GM18873 (cell line): ENCODE measurements around the gene KIAA1217.
"Not testable (repeated sequence)": the region's sequence is repeated elsewhere in the genome, so short reads cannot be mapped to it uniquely, and the experiment has no call there.

Experiments used
- ATAC-seq: cut with Tn5 transposase; IDR thresholded peaks from one replicate; pipeline ENCODE4 v1.9.1; 2021; ENCODE audit warnings: mild to moderate bottlenecking, moderate library complexity, moderate number of reproducible peaks; ENCODE audit not compliant: unreplicated experiment, low FRiP score

Gene KIAA1217

DNA sequence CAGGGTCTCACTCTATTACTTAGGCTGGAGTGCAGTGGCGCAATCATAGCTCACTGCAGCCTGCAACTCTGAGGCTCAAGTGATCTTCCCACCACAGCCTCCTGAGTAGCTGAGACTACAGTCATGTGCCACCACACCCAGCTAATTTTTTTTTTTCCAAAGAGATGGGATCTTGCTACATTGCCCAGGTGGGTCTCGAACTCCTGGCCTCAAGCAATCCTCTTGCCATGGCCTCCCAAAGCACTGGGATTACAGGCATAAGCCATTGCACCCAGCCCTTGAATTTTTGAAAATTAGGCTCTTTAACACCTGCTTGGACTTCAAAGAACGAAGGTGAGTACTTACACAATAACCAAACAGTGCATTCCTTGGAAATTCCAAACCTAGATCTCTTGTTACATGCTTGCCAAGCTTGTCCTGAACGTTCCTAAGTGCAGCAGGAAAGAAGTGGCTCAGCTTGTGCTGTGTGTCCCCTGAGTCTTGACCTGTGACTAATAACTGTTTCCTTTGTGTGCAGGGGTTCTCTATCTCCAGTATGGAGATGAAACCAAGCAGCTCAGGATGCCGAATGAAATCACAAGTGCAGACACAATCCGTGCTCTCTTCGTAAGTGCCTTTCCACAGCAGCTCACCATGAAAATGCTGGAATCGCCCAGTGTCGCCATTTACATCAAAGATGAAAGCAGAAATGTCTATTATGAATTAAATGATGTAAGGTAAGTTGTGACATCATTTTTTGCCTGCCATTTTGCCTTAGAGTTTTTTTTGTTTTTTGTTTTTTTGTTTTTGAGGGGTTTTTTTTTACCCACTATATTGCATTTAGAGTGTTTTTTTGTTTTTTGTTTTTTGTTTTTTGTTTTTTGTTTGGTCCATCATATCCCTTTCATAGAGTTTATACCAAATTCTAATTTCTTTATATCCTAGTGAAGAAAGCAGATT is 223.8 kb downstream of the KIAA1217 start:
- peak; percentile 89 for ATAC-seq

DNA sequence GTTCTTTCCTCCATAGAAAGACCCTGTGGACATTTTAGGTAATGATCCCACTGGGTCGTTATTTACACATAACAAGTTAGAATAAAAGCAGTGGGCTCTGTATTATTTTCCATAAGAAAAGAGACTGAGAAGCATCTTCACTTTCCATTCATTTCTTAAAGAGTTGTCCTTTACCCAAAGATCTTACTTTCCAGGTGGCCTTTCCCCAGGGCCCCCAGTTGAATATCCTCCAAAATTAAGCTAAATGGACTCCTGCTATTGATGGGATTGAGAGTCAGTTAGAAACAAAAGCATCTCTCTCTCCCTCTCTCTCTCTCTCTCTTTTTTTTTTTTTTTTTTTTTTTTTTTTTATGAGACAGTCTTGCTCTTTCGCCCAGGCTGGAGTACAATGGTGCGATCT is 224.8 kb downstream of the KIAA1217 start:
- ATAC-seq: no peak

DNA sequence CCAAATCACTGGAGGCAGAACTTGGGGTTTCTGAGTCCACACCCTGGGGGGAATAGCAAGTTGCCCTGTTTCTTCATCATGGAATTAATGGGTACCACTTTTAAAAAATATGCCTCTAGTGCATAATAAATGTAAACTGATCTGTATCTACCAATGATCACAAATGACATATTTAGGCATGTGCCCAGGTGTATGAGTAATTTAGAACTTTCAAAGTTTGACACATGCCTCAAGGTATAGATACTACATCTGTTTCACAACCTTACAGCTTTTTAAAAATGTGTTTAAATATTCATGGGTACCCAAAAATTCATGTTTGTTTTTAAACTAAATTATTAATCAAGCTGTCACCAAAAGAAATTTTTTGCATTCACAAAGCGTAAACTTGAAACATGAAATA is 226.0 kb downstream of the KIAA1217 start:
- no peak for ATAC-seq

DNA sequence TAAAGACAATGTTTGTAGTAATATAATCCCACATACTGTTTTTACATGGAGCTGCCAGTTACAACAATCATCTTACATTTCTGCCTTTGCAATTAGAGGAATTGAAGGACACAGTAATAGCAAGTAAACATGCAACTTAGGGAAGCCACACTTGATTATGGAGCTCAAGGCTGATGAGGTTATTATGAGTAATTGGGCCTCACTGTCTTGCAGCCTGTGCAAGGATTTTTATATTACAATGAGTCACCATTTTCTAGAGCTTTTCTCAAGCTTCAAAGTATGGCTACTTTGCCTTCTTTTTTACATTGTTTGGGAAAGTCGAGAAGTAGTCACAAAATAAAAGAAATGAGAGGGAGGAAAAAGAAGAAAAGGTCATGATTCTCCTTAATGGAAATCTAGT is 226.4 kb downstream of the KIAA1217 start:
- ATAC-seq: no peak

DNA sequence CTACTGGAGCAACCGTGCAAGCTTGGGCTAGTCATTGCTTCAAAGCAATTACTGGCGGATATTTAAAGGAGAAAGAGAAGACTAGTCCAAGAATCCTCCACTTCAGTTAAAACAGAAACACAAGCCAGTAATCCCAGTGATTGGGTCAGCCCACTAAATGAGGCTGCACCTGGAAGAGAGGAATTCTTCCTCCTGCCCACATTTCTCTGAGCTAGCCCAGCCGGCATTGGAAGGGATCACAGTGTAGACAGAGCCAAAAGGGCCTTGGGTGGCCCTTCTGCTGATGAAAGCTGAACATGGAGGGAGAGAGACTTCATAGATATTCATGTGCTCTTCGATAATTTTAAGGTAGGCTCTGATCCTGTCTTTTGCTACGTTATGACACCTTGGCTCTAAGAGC is 228.4 kb downstream of the KIAA1217 start:
- ATAC-seq: no peak

DNA sequence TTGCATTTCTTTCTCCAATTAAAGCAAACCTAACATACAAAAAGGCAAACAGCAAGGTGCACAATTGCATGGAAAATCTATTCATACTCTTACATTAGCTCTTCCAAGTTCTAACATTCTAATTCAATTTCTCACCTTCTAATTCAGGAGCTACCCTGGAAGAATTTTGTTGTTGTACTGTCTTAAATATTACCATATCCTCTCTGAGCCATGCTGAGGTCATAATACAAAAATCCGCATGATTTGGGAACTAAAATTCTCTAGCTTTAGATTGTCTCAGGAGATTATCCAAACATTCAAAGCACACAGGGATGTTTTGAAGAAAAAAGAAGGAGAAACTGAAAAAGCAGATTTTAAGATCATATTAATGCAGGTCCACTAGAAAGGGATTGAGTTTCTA is 229.9 kb downstream of the KIAA1217 start:
- no peak for ATAC-seq

DNA sequence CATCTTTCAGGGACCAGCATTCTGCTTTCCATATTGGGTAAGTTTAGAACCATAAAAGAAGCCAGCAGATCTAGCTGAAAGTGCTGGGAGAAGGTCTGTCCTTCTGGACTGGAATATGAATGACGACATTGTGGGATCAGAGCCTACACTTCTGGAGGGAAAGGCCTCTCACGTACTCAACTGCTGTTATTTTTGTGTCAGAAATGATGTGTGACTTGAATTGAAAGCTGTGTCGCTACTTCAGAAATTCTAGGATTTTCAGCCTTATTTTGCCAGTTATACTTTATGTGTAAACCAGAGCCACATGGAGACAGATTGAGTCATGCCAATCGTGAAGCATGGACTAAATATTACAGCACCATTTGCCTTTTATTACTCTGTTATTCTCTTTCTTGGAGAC is 231.0 kb downstream of the KIAA1217 start:
- ATAC-seq: no peak

DNA sequence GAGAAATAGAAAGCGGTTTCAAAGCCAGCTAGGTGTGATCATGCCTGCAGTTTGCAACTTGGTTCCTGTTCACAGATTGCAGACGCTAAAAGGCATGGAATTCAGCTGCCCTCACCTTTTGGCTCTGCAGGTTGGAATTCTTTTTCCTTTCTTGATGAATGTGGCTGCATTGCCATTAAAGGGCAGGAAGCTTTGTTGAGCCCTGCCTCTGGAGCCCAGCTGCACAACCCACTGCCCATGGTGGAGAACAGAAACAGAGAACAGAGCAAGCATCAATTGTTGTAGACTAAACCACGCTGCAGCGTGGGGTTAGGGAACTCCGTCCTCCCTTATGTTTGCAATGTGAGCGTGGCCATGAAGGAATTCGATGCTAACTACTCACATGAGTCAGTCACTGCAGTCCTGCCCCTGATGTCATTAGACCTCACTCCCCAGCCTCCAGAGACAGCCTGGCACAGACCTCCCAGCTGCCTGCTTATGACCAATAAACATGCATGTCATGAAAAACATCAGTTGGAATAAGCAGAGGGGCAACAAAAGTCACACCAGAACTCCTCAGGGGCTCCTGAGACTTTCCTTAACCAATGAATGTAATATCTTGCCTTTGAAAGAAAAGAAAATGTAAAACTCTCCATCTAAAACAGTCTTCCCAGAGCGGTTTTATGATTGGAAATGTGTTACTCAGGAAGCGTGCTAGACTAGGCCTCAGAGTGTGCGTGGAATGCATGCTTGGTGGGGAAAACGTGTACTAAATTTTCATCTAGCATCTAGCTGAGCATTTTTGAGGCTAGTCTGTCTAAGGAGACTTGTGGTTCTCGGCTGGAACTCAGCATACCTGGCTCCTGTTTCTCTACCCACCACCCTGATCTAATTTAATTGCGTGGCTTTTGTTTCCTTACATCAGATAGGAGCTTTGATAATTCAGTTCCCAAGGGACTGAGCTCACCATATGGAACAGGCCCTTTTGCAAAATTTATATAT is 232.2 kb downstream of the KIAA1217 start:
- no peak for ATAC-seq

DNA sequence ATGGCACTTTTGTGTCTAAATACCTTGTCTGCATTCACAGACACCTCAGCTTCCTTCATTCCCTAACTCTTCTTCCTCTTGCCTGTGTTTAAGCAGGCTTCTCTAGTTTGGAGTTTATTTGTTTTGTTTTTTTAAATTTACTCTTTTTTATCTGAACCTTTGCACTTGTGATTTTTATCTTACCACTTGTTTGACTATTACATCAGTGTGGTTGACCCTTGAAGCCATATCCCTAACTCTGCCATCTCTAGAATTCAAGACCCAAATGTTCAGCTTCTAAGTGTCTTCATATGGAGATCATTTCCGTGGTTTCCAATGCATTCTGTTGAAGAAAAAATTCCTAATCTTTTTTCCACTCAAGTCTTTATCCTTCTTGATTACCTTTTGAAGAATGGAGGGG is 233.3 kb downstream of the KIAA1217 start:
- ATAC-seq: no peak

DNA sequence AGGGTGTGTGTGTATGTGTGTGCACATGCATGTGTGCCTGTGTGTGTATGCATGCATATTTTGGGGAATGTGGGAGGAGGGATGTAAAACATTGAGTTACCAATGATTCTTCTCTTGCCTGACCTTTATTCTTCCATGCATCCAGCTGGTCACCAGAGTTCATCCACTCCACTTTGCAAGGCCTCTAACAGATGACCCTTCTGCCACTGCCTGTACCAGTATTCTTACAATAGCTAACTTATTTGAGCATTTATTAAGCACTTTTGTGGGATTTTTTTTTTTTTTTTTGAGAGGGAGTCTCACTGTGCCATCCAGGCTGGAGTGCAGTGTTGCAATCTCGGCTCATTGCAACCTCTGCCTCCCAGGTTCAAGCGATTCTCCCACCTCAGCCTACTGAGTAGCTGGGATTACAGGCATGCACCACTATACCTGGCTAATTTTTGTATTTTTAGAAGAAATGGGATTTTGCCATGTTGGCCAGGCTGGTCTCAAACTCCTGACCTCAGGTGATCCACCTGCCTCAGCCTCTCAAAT is 233.8 kb downstream of the KIAA1217 start:
- not testable (repeated sequence) for ATAC-seq

DNA sequence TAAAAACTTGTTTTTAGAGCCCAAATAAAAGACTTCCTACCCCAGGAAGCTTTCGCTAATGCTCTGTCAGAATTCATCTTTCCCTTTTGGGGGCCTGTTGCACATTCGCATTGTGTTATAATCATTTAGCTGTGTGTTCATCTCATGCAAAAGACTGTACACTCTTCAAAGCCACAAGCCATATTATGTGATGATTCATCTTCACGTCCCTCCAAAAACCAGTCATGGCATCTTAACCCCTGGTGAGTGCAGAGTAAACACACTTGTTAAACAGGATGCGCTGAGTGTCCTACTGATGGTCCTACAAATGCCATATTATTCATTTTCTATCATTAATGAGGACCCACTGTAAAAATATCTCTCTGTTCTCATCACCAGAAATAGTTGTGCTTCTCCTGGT is 235.4 kb downstream of the KIAA1217 start:
- no peak for ATAC-seq

DNA sequence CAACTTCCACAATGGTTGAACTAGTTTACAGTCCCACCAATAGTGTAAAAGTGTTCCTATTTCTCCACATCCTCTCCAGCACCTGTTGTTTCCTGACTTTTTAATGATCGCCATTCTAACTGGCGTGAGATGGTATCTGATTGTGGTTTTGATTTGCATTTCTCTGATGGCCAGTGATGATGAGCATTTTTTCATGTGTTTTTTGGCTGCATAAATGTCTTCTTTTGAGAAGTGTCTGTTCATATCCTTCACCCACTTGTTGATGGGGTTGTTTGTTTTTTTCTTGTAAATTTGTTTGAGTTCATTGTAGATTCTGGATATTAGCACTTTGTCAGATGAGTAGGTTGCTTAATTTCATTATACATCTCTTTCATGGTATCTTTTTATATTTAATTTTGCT is 237.0 kb downstream of the KIAA1217 start:
- ATAC-seq: not testable (repeated sequence)

DNA sequence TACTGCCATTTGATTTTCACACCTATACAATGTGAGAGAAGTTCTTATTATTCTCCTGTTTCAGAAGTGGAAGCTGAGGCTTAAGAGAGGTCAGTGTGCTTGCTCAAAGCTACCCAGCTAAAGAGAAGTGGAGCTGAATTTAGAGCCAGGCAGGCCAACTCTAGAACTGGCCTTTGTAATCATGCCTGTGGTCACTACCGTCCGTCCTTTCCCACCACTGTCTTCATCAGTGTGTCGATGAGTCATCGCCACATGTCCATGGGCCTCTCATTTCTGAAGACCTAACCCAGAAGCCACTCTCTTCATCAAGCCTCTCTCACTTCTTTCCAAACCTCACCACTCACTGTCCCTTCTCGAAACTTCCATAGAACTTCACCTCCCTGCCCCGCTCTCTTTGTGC is 237.8 kb downstream of the KIAA1217 start:
- no peak for ATAC-seq

DNA sequence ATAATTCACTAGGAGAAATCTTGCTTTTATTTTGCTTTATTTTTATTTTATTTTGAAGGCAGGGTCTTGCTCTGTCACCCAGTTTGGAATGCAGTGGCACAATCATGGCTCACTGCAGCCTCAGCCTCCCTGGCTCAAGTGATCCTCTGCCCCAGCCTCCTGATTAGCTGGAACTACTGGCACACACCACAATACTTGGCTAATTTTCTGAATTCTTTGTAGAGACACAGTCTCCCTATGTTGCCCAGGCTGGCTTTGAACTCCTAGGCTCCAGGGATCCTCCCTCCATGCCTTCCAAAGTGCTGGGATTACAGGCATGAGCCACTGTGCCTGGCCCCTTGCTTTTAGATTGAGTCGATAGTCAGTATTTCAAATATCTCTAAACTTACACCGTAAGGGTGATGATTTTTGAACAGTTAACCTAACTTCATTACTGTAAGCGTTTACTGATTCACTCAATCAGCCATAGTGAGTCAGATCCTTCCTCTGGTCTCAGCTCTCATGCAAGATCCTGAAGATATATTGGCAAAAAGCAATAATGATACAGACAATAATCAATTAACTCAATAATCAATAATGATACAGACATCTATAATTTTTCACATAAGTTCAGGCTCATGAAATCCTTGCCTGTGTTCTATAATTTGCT is 239.5 kb downstream of the KIAA1217 start:
- no peak for ATAC-seq

DNA sequence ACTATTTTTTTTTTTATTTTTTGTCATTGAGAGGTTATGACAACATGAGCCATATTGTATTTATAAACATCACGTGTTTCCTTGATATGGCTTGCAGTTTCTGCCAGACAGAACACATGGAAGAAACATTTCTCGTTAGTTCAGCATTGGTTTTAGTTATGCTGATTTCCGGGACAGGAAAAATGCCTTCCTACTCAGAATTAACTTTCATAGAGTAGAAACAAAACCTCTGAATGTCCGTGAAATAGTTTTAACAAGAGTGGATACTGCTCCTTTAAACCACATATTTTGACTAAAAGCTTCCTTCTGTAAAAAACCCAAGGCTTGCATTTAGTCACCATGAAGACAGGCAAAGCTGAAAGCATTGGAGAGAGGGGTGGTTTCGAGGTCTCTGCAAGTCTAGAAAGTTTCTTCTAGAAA is 240.4 kb downstream of the KIAA1217 start:
- peak; percentile 92 for ATAC-seq

DNA sequence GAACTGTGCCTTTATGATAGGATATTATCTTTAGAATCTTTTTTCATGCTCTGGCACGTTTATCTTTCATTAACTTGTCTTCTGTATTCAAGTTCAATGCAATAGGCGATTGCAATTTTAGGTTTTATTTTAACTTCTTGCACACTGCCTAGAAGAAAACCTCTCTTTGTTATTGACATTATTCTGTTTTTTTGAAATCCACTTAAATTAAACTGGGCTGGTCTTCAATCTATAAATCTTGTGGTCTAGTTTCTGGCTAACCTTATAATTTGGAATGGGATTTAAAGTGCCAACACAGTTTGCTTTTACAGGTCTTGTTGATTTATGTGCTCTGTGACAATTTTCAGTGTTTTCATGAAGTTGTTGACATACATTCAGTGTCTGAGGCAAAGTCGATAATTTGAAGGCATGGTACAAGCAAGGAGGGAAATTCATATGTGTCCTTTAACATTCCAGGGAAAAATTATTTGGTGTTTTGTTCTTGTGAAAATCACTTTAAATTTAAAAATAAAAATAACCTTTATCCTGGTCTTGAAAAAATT is 240.9 kb downstream of the KIAA1217 start:
- no peak for ATAC-seq

DNA sequence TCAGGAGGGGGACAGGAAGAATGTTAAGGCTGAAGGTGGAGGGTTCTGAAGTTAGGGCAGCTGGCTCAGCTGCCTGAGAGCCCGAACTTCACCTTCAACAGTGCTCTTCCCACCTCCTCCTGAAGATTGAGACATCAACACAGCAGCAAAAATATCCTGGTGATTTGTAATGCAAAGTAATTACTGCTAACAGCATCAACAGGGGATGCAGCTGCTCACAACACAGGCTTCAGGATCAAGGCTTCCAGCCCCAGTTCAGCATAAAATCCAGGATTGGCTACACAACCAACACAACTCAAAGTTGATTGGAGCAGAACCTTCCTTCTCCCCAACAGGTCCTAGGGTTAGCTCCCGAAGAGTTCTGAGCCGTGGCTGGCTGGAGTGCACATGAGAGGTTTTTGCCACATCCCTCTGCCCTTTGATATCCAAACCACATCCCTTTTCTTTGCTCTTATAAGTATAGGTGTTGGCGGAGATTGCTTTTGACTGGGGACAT is 242.4 kb downstream of the KIAA1217 start:
- no peak for ATAC-seq

DNA sequence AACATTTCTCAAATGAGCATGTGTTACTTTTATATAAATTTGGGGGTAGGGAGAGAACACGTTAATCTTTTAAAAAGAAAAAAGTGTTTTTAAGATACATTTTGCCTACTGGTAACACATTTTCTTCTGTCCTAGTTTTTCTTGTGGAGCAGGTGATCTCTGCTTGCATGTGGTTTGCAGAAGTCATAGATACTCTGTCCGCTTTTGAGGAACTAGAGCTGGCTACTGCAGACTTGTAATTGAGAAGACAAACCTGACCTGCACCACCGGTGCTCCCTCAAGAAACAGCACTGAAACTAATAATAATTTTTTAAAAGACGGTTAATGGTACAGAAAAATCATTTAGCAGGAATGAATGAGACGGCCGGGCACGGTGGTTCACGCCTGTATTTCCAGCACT is 243.1 kb downstream of the KIAA1217 start:
- ATAC-seq: no peak

DNA sequence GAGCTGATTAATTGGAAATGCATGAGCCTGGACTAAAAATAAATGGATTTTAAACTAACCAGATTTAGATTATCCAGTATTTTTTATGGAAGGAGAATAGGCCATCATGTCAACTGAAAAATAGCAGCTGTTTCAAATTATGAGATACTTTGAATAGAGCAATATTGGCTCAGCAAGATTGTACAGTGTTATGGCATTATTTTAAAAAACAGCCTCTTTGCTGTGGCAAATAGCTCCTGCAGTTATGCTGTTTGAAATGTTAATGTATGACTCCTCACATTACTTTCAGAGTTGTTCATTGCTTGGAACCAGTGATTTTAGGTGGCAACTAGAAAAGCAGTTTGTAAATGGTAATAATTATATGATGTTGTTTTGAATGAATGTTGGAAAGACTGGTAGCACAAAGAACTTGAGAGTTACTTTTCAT is 244.5 kb downstream of the KIAA1217 start:
- ATAC-seq: no peak

DNA sequence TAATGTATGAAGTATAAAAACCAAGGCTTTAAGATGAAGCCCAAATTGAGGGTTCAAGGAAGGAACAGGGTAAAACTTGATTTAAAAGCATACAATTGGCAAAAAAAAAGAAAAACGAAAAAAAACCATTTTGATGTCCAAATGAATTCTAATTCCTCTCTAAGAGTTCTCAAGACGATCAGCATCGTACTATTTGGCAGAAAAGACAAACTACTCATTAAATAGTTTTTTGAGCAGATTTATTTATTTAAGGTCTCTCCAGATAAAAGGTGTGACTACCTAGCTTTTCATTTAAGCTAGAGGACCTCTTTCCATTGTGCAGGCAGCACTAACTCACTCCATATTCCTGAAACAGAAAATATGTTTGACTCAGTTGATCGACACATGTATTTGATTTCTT is 245.0 kb downstream of the KIAA1217 start:
- no peak for ATAC-seq
